GM19239 (cell line): ENCODE results near the gene KCNJ5.
"Not testable (repeated sequence)": the region's sequence is repeated elsewhere in the genome, so short reads cannot be mapped to it uniquely, and the experiment has no call there.

Experiments used
- DNase-seq: peaks from one replicate; pipeline ENCODE4 v3.0.0; 2011; ENCODE audit warnings: low spot score; ENCODE audit not compliant: insufficient read length
- FAIRE-seq: peaks from 2 replicates; lab custom pipeline; 2011; peaks lifted over from hg19 to GRCh38; lab: Jason Lieb, UNC

The KCNJ5 gene

GRCh38 chr11:128909438-128910125 is 18.4 kb downstream of the KCNJ5 start:
- FAIRE-seq (no peak), DNase-seq (no peak)

DNA sequence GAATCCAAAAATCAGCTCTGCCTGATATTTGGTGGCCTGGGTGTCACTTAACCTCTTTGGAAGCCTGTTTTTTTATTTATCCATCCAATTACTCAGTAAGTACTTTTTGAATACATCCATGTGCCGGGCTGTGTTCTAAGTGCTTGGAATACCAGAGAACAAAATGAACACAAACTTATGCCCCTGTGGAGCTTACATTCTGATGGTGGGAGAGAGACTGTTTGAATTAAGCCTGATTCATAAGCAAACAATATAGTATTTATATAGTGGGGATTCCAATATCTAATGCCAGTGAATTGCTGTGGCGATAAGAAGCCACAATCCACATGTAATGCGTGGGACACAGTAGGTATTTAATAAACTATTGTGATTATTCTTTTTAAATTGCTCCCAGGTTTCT is 19.4 kb downstream of the KCNJ5 start:
- no peak for DNase-seq
- FAIRE-seq = no peak

- FAIRE-seq = no peak
- no peak for DNase-seq
Measured at GRCh38 chr11:128911239-128911638, 20.1 kb downstream of the KCNJ5 start.

DNA sequence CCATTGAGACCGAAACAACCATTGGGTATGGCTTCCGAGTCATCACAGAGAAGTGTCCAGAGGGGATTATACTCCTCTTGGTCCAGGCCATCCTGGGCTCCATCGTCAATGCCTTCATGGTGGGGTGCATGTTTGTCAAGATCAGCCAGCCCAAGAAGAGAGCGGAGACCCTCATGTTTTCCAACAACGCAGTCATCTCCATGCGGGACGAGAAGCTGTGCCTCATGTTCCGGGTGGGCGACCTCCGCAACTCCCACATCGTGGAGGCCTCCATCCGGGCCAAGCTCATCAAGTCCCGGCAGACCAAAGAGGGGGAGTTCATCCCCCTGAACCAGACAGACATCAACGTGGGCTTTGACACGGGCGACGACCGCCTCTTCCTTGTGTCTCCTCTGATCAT is 20.5 kb downstream of the KCNJ5 start:
- no peak for FAIRE-seq
- no peak for DNase-seq

GRCh38 chr11:128913806-128914205 is 22.6 kb downstream of the KCNJ5 start:
- no peak for FAIRE-seq
- DNase-seq = no peak

GRCh38 chr11:128914216-128915148 is 23.3 kb downstream of the KCNJ5 start:
- DNase-seq = no peak
- FAIRE-seq = no peak

- FAIRE-seq = no peak
- no peak for DNase-seq
Measured at GRCh38 chr11:128915149-128915521, 24.0 kb downstream of the KCNJ5 start.

DNA sequence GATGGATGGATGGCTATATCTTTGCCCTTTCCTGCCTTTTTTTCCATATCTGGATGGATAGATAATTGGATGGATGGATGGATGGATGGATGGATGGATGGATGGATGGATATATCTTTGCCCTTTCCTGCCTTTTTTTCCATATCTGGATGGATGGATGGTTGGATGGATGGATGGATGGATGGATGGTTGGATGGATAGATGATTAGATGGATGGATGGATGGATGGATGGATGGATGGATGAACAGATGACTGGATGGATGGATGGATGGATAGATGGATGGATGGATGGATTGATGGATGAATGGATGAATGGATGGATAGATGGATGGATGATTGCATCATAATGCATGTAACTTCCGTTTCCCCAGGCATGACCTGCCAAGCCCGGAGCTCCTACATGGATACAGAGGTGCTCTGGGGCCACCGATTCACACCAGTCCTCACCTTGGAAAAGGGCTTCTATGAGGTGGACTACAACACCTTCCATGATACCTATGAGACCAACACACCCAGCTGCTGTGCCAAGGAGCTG is 24.9 kb downstream of the KCNJ5 start:
- no peak for FAIRE-seq
- no peak for DNase-seq

DNA sequence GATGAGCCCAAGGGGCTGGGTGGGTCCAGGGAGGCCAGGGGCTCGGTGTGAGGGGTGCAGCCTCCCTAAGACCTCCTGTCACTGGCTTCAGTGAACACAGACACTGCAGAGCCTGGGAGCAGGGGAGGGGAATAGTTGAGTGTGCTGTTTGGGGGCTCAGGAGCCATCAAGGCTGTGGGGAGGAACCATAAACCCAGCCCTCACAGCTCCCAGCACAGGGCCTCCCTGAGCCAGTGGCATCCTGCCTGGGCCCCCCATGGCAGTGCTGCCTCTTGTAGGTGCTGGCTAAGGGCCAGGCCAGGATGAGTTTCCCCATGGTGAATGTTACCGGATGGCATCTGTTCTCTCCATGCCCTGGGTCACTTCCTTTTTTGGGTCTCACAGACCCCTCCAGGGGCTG is 25.5 kb downstream of the KCNJ5 start:
- FAIRE-seq (no peak), DNase-seq (no peak)

GRCh38 chr11:128917144-128917724 is 26.1 kb downstream of the KCNJ5 start:
- no peak for DNase-seq
- no peak for FAIRE-seq

DNA sequence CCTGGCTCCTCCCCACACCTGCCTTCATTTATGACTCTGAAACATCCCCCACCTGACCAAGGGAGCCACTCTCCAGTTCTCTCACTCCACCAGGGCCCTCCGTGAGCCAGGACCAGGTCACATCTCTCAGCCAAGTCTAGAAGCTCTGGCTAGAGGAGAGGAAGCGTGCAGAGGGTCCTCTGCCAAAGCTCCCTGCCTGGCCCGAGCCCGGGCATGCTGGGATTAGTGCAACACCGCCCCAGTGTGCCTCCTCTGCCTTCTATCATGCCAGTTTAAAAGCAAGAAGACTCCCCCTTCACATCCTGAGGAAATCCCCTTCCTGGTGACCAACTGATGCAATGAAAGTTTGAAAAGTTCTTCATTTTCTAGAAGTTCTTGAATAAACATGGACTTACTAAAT is 28.1 kb downstream of the KCNJ5 start:
- no peak for FAIRE-seq
- DNase-seq = no peak

DNA sequence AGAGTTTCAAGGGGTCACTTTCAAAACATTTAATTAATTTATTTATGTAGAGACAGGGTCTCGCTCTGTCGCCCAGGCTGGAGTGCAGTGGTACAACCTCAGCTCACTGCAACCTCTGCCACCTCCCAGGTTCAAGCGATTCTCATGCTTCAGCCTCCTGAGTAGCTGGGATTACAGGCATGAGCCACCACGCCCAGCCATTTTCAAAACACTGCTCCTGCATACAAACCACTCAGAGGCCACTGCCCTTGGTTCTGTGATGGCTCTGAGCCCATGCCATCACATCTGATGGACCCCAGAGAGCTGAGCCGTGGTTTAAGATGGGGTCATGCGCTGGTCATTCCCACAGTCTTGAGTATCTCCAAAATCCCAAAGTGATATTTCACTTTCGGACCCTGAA is 28.5 kb downstream of the KCNJ5 start:
- DNase-seq, FAIRE-seq: not testable (repeated sequence)

DNA sequence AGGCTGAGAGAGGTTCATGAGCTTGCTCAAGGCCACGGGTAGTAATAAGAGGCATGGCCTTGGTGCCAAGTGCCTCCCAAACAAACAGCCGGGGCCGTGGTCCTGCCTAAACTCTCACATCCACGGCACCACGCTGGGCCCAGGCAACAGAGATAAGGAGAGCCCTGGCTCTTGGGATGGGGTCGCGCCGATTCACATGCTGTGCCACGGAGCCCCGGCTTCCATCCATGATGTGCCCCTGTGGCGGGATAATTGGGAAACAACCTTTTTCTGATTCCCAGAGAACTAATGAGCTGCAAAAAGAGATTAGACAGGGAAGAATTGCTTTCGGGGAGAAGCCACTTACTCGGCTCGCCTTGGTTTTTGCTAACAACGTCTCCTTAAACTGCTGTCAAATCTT is 29.5 kb downstream of the KCNJ5 start:
- DNase-seq (no peak), FAIRE-seq (no peak)

DNA sequence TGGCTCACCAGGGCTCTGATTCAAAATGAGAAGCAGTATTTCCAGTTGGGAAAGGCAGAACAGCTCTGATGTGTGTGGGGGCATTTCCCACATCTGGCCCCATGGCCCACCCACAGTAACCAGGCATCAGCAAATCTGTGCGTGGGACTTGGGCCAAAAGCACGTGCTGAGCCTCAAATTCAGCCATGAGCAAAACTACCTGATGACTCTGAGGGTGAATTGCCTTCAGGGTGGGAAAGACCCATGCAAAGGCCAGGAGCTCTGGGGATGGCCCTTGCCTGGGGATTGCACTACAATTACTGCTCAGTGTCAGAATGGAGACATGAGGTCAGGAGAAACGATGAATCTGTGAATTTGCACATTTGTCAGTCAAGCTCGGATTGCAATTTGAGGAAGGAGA is 30.6 kb downstream of the KCNJ5 start:
- no peak for FAIRE-seq
- no peak for DNase-seq

DNA sequence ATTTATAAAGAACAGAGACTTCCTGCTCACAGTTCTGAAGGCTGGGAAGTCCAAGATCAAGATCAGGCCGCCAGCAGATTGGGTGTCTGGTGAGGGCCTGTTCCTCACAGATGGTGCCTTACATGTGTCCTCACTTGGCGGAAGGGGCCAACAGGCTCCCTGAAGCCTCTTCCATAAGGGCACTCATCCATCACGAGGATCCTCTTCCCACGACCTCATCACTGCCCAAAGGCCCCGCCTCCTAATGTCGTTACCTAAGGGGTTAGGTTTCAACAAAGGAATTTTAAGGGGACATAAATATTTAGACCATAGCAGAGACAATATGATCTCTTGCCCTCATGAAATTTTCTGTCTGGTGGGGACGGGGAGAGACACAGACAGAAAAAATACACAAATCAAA is 32.9 kb downstream of the KCNJ5 start:
- DNase-seq = no peak
- no peak for FAIRE-seq

- FAIRE-seq = no peak
- DNase-seq = no peak
Measured at GRCh38 chr11:128924510-128925249, 33.5 kb downstream of the KCNJ5 start.

GRCh38 chr11:128925250-128925600 is 34.1 kb downstream of the KCNJ5 start:
- DNase-seq (no peak), FAIRE-seq (no peak)

DNA sequence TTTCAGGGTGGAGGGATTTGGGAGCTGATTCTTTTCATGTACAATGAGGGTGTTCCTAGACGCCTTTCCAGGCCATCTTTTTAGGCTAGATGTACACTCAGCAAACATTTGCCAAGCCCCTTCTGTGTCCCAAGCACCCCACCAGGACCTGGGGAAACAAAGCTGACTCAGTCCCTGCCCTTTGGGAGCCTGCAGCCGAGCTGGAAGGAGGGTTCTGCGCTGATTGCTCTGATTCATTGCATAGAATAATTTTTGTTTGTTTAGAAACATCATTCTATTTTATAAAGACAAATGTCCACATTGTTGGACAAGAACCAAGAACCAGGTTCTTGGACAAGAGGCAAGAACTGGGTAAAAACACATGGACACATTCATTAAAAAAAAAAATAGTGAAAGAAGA is 34.8 kb downstream of the KCNJ5 start:
- DNase-seq (no peak), FAIRE-seq (no peak)

GRCh38 chr11:128926437-128927107 is 35.4 kb downstream of the KCNJ5 start:
- no peak for DNase-seq
- no peak for FAIRE-seq

- DNase-seq (no peak), FAIRE-seq (no peak)
Measured at GRCh38 chr11:128927108-128927461, 35.9 kb downstream of the KCNJ5 start.
